Measurements from ENCODE around the gene REG4.
"Not testable (repeated sequence)": the region's sequence is repeated elsewhere in the genome, so short reads cannot be mapped to it uniquely, and the experiment has no call there.

REG4 gene

DNA sequence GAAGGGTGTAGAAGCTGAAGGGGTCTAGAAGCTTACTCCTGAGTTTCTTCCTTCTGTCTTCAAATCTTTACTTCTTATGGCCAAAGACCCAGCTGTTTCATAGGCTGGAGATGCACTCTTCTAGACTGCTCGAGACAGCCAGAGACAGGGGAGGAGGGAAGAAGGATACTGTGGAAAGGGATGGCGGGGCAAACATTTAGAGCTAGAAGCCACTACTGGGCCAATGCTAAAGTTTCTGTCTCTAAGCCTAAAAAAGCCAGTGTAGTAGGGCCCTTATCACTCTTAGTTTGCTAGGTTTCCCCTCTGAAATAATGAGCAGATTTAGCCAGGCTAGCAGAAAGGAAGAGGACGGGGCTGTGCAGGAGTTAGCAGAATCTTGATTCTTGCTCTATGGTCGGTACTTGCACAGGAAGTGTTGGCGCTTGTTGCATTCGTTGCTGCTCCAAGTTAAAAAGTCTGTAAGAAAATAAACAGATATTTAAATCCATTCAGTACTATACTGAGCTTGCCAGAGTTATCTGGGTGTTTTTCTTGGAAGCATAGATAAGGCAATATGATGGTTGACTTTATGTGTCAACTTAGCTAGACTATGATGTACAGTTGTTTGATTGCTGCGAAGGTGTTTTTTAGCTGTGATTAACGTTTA is 16.9 kb downstream of the REG4 start:
- no peaks in the 10 kb centered on the region for H3K4me1 ChIP-seq (ENCODE audit: control extremely low read depth in 1 of 4, control insufficient read depth in 4 of 4, insufficient read depth in 4 of 4, low read length in 3 of 4)
- no peaks in the 10 kb centered on the region for H3K27me3 ChIP-seq (replicated peaks in 2 of 5; ENCODE audit: control insufficient read depth in 4 of 5, insufficient read depth in 5 of 5, low read length in 4 of 5)
- 94% methylated on average over 4 of the region's 8 CpGs for WGBS (ENCODE audit: insufficient coverage)
- H3K36me3 ChIP-seq (ENCODE audit: control insufficient read depth in 4 of 4, insufficient read depth in 4 of 4, low read length in 3 of 4): no peaks in the 10 kb centered on the region
- no peak for DNase-seq
- no peak overlapping the region for H3K4me3 ChIP-seq (ENCODE audit: control insufficient read depth in 1 of 7, extremely low read depth in 1 of 7, insufficient read depth in 4 of 7, low read depth in 2 of 7, low read length in 6 of 7)
- POLR2A ChIA-PET: no interaction called here
- CTCF ChIA-PET: interaction anchor here (1.0 to 1.7 kb wide), 2 partner anchors 10 to 21 kb away, joined by 4 read pairs; no protein-coding TSS in a partner anchor
- no peaks in the 10 kb centered on the region for H3K9me3 ChIP-seq (ENCODE audit: control extremely low read depth in 1 of 5, control insufficient read depth in 4 of 5, insufficient read depth in 2 of 5, low read depth in 1 of 5, low read length in 4 of 5)
- no peak overlapping the region for H3K27ac ChIP-seq (ENCODE audit: insufficient read depth in 1 of 2, low read depth in 1 of 2, low read length in 2 of 2, poor library complexity in 1 of 2, severe bottlenecking in 2 of 2)

- ChIA-PET POLR2A (no interaction called here), CTCF (interaction anchor here (1.3 kb wide), 1 partner anchor 18 kb away, joined by 3 read pairs; no protein-coding TSS in a partner anchor)
- Histone ChIP-seq H3K4me1 (ENCODE audit: control extremely low read depth in 1 of 4, control insufficient read depth in 4 of 4, insufficient read depth in 4 of 4, low read length in 3 of 4) (no peaks in the 10 kb centered on the region), H3K27ac (ENCODE audit: insufficient read depth in 1 of 2, low read depth in 1 of 2, low read length in 2 of 2, poor library complexity in 1 of 2, severe bottlenecking in 2 of 2) (no peak overlapping the region), H3K27me3 (replicated peaks in 2 of 5; ENCODE audit: control insufficient read depth in 4 of 5, insufficient read depth in 5 of 5, low read length in 4 of 5) (no peaks in the 10 kb centered on the region), H3K36me3 (ENCODE audit: control insufficient read depth in 4 of 4, insufficient read depth in 4 of 4, low read length in 3 of 4) (no peaks in the 10 kb centered on the region), H3K4me3 (ENCODE audit: control insufficient read depth in 1 of 7, extremely low read depth in 1 of 7, insufficient read depth in 4 of 7, low read depth in 2 of 7, low read length in 6 of 7) (no peak overlapping the region), H3K9me3 (ENCODE audit: control extremely low read depth in 1 of 5, control insufficient read depth in 4 of 5, insufficient read depth in 2 of 5, low read depth in 1 of 5, low read length in 4 of 5) (no peaks in the 10 kb centered on the region)
- 100% methylated on average over 2 of the region's 4 CpGs for WGBS (ENCODE audit: insufficient coverage)
- no peak for DNase-seq
These were observed 19.9 kb downstream of the REG4 start for GRCh38 chr1:119791377-119791776.

DNA sequence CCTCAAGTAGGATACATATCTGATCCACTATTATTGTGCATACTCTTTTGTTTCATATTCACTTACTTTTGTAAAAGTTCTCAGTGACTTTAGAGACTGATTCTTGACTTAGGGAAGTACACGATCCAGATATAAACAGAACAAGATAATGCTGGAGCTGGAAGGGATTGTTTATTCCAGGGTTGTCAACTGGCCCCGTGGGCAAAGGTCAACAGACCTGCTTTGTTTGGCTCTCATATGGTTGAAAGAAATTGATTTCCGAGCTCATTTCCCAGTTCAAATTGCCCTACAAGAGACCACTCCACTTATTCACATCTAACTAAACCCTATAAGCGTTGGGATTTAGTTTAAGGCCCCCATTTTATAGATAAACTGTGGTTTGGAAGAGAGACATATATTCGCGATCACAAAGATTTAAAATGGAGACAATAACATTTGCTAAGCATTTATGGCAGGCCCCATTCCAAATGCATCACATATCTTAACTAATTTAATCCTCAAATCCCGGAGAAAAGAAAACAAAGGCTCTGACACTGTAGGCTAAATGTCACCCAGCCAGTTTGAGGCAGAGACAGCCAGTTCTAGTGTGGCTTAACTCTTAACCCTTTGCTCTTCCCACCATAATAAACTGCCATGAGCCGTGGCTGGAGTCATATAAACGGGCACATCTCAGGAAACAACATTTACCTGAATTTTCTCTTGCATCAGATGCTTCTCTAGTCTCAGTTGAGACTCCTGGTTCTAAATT is 20.6 kb downstream of the REG4 start:
- ChIA-PET POLR2A (no interaction called here), CTCF (no interaction called here)
- no peak for DNase-seq
- no peaks in the 10 kb centered on the region for H3K4me1 ChIP-seq (ENCODE audit: control extremely low read depth in 1 of 4, control insufficient read depth in 4 of 4, insufficient read depth in 4 of 4, low read length in 3 of 4)
- H3K27me3 ChIP-seq (replicated peaks in 2 of 5; ENCODE audit: control insufficient read depth in 4 of 5, insufficient read depth in 5 of 5, low read length in 4 of 5): no peaks in the 10 kb centered on the region
- no peak overlapping the region for H3K27ac ChIP-seq (ENCODE audit: insufficient read depth in 1 of 2, low read depth in 1 of 2, low read length in 2 of 2, poor library complexity in 1 of 2, severe bottlenecking in 2 of 2)
- no peak overlapping the region for H3K4me3 ChIP-seq (ENCODE audit: control insufficient read depth in 1 of 7, extremely low read depth in 1 of 7, insufficient read depth in 4 of 7, low read depth in 2 of 7, low read length in 6 of 7)
- H3K36me3 ChIP-seq (ENCODE audit: control insufficient read depth in 4 of 4, insufficient read depth in 4 of 4, low read length in 3 of 4): no peaks in the 10 kb centered on the region
- H3K9me3 ChIP-seq (ENCODE audit: control extremely low read depth in 1 of 5, control insufficient read depth in 4 of 5, insufficient read depth in 2 of 5, low read depth in 1 of 5, low read length in 4 of 5): no peaks in the 10 kb centered on the region
- 94% methylated on average over 4 of the region's 9 CpGs for WGBS (ENCODE audit: insufficient coverage)

DNA sequence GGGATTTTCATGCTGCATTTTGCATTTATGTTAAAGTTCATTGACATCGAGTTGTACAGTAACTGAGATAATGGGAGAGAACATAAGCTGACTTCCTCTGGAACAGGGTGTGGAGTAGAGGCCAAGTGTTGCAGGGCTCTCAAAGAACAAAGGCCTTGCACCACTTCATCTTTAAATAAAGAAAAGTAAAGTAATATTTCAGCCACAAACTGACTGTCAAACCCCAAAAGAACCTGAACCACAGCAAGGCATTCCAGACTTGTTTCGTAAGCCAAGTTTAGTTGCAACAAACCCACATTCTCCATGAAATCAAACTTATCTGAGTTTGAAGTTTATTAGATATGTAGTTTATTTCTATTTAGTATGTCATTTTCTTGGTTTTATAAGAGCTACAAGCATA is 23.5 kb downstream of the REG4 start:
- no peak overlapping the region for H3K4me3 ChIP-seq (ENCODE audit: control insufficient read depth in 1 of 7, extremely low read depth in 1 of 7, insufficient read depth in 4 of 7, low read depth in 2 of 7, low read length in 6 of 7)
- no peaks in the 10 kb centered on the region for H3K27me3 ChIP-seq (replicated peaks in 2 of 5; ENCODE audit: control insufficient read depth in 4 of 5, insufficient read depth in 5 of 5, low read length in 4 of 5)
- H3K36me3 ChIP-seq (ENCODE audit: control insufficient read depth in 4 of 4, insufficient read depth in 4 of 4, low read length in 3 of 4): no peaks in the 10 kb centered on the region
- no peak overlapping the region for H3K27ac ChIP-seq (ENCODE audit: insufficient read depth in 1 of 2, low read depth in 1 of 2, low read length in 2 of 2, poor library complexity in 1 of 2, severe bottlenecking in 2 of 2)
- DNase-seq: no peak
- WGBS (ENCODE audit: insufficient coverage): 50% methylated on average over 1 of the region's 2 CpGs
- POLR2A ChIA-PET: no interaction called here
- no peaks in the 10 kb centered on the region for H3K9me3 ChIP-seq (ENCODE audit: control extremely low read depth in 1 of 5, control insufficient read depth in 4 of 5, insufficient read depth in 2 of 5, low read depth in 1 of 5, low read length in 4 of 5)
- H3K4me1 ChIP-seq (ENCODE audit: control extremely low read depth in 1 of 4, control insufficient read depth in 4 of 4, insufficient read depth in 4 of 4, low read length in 3 of 4): peaks cover 0 to 18% (median 2%) of the 10 kb centered on the region in 4 experiments
- CTCF ChIA-PET: interaction anchor here (1.0 to 1.7 kb wide), 2 partner anchors 21 to 44 kb away, joined by 3 to 6 read pairs; no protein-coding TSS in a partner anchor

DNA sequence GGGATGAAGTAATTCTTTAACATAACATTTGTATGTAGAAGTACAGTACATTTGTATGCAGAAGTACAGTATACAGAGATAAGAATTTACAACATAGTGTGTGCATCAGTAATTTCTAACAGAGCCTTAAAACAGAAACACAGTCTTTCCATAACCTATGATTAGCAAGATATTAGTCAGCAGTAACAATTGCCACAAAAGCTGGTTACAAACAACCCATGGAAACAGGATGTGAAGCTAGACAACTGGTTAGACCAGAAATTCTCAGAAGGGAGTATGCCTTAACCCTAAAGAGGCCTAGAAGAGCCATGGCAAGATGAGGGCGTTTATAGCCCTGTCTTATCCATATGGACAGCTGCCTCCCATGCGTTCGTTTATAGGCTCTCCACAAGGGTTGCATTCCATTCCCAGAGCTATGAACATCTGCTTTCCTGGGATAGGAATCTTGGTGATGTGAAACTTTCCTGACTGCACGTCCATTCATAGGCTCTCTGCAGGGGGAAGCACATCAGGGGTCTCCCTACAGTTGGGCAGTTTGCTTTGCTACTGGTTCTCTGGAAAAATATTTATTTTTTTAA is 24.7 kb downstream of the REG4 start:
- H3K27me3 ChIP-seq (replicated peaks in 2 of 5; ENCODE audit: control insufficient read depth in 4 of 5, insufficient read depth in 5 of 5, low read length in 4 of 5); H3K27ac ChIP-seq (ENCODE audit: insufficient read depth in 1 of 2, low read depth in 1 of 2, low read length in 2 of 2, poor library complexity in 1 of 2, severe bottlenecking in 2 of 2); H3K4me3 ChIP-seq (ENCODE audit: control insufficient read depth in 1 of 7, extremely low read depth in 1 of 7, insufficient read depth in 4 of 7, low read depth in 2 of 7, low read length in 6 of 7); H3K9me3 ChIP-seq (ENCODE audit: control extremely low read depth in 1 of 5, control insufficient read depth in 4 of 5, insufficient read depth in 2 of 5, low read depth in 1 of 5, low read length in 4 of 5); DNase-seq; POLR2A ChIA-PET; H3K36me3 ChIP-seq (ENCODE audit: control insufficient read depth in 4 of 4, insufficient read depth in 4 of 4, low read length in 3 of 4): not testable (repeated sequence)
- H3K4me1 ChIP-seq (ENCODE audit: control extremely low read depth in 1 of 4, control insufficient read depth in 4 of 4, insufficient read depth in 4 of 4, low read length in 3 of 4): peaks cover 0 to 19% (median 2%) of the 10 kb centered on the region in 4 experiments
- CTCF ChIA-PET: interaction anchor here (1.0 to 1.7 kb wide), 2 partner anchors 22 to 43 kb away, joined by 3 to 6 read pairs; no protein-coding TSS in a partner anchor
- WGBS (ENCODE audit: insufficient coverage): 100% methylated on average over 3 of the region's 4 CpGs

GRCh38 chr1:119786046-119786445 is 25.2 kb downstream of the REG4 start:
- peaks cover 0 to 19% (median 2%) of the 10 kb centered on the region in 4 experiments for H3K4me1 ChIP-seq (ENCODE audit: control extremely low read depth in 1 of 4, control insufficient read depth in 4 of 4, insufficient read depth in 4 of 4, low read length in 3 of 4)
- H3K27me3 ChIP-seq (replicated peaks in 2 of 5; ENCODE audit: control insufficient read depth in 4 of 5, insufficient read depth in 5 of 5, low read length in 4 of 5); CTCF ChIA-PET; H3K9me3 ChIP-seq (ENCODE audit: control extremely low read depth in 1 of 5, control insufficient read depth in 4 of 5, insufficient read depth in 2 of 5, low read depth in 1 of 5, low read length in 4 of 5); H3K4me3 ChIP-seq (ENCODE audit: control insufficient read depth in 1 of 7, extremely low read depth in 1 of 7, insufficient read depth in 4 of 7, low read depth in 2 of 7, low read length in 6 of 7); POLR2A ChIA-PET; H3K27ac ChIP-seq (ENCODE audit: insufficient read depth in 1 of 2, low read depth in 1 of 2, low read length in 2 of 2, poor library complexity in 1 of 2, severe bottlenecking in 2 of 2); H3K36me3 ChIP-seq (ENCODE audit: control insufficient read depth in 4 of 4, insufficient read depth in 4 of 4, low read length in 3 of 4); DNase-seq: not testable (repeated sequence)
- WGBS (ENCODE audit: insufficient coverage): no CpG with 5 or more reads among the region's 7 CpGs

DNA sequence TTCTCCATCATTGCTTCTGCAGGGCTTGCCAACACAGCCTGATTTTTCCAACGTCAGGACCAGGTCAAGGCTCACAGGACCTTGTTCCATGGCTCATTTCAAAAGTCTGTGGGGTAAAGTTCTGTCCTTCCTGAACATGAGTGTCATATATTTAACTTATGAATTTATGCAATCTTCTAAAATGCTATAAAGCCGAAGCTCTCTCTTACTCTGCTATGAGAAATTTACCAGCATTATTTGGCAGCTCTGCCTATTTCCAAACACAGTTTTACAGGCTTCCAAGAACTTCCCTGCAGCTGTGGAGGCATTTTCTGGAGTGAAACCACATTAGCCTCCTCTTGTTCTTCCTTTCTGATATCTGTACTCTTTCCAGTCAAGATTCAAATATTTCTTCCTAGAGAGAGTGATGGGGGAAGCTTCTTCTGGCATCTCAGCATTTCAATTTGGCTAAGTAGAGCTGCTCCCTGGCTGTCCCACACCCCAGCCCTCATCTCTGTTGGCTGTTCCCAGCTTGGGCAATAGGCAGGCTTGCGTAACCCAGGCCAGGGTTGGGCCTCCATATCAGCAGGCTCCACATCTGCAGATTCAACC is 27.0 kb downstream of the REG4 start:
- no peak for DNase-seq
- WGBS (ENCODE audit: insufficient coverage): 100% methylated on average over 1 of the region's 3 CpGs
- H3K36me3 ChIP-seq (ENCODE audit: control insufficient read depth in 4 of 4, insufficient read depth in 4 of 4, low read length in 3 of 4): no peaks in the 10 kb centered on the region
- H3K27ac ChIP-seq (ENCODE audit: insufficient read depth in 1 of 2, low read depth in 1 of 2, low read length in 2 of 2, poor library complexity in 1 of 2, severe bottlenecking in 2 of 2): no peak overlapping the region
- no peaks in the 10 kb centered on the region for H3K27me3 ChIP-seq (replicated peaks in 2 of 5; ENCODE audit: control insufficient read depth in 4 of 5, insufficient read depth in 5 of 5, low read length in 4 of 5)
- peaks cover 0 to 19% (median 2%) of the 10 kb centered on the region in 4 experiments for H3K4me1 ChIP-seq (ENCODE audit: control extremely low read depth in 1 of 4, control insufficient read depth in 4 of 4, insufficient read depth in 4 of 4, low read length in 3 of 4)
- no peak overlapping the region for H3K4me3 ChIP-seq (ENCODE audit: control insufficient read depth in 1 of 7, extremely low read depth in 1 of 7, insufficient read depth in 4 of 7, low read depth in 2 of 7, low read length in 6 of 7)
- ChIA-PET CTCF (no interaction called here), POLR2A (no interaction called here)
- no peaks in the 10 kb centered on the region for H3K9me3 ChIP-seq (ENCODE audit: control extremely low read depth in 1 of 5, control insufficient read depth in 4 of 5, insufficient read depth in 2 of 5, low read depth in 1 of 5, low read length in 4 of 5)
